ENCODE measurements around the gene CLEC4M. TPM values are rescaled to one million over a fixed set of nuclear protein-coding genes. Genes with fewer than 3 reads are reported as not detected.
A peak's percentile ranks its signal among the peaks of the same experiment; 100 is the strongest.
"Not testable (repeated sequence)": the region's sequence is repeated elsewhere in the genome, so short reads cannot be mapped to it uniquely, and the experiment has no call there.

The CLEC4M gene
- total and polyA plus RNA-seq, 5 experiments from 2014 or later: not detected

DNA sequence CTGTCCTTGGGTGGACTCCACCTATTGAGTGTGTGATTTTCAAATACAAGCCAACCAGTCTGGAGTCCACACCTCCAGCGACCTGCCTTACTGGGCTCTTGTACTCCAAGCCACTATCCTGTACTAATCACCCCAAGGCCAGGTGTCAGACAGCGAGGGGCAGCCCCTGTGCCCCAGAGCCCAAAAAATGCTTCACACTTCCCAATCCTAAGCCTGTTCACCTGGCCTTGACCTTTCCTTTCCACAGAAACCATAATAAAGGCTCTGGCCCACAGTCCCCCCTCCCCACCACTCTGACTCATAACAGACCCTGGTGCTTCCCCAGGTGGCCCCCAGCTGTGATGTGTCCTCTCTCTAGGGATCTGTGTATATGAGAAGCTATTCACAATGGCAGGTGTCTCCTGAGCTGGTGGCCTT lies 19.6 kb upstream of the CLEC4M start:
- POLR2A ChIA-PET: interaction anchor here (1.2 kb wide), 1 partner anchor 57 kb away, joined by 3 read pairs; no protein-coding TSS in a partner anchor
- H3K9me3 Mint-ChIP-seq: peaks cover 0 to 5% (median 0%) of the 10 kb centered on the region in 9 donors
- H3K36me3 Mint-ChIP-seq: no peaks in the 10 kb centered on the region
- H3K27ac Mint-ChIP-seq: peak overlapping the region in 1 of 10 donors; percentile 65
- H3K4me1 Mint-ChIP-seq: peaks cover 0 to 27% (median 8%) of the 10 kb centered on the region in 4 donors
- DNase-seq: no peak
- peak in 1 of 2 donors; percentile 11 for ATAC-seq
- H3K27me3 Mint-ChIP-seq: peaks cover 0 to 13% (median 3%) of the 10 kb centered on the region in 5 donors
- peak overlapping the region in 1 of 10 donors; percentile 51 for H3K4me3 Mint-ChIP-seq

DNA sequence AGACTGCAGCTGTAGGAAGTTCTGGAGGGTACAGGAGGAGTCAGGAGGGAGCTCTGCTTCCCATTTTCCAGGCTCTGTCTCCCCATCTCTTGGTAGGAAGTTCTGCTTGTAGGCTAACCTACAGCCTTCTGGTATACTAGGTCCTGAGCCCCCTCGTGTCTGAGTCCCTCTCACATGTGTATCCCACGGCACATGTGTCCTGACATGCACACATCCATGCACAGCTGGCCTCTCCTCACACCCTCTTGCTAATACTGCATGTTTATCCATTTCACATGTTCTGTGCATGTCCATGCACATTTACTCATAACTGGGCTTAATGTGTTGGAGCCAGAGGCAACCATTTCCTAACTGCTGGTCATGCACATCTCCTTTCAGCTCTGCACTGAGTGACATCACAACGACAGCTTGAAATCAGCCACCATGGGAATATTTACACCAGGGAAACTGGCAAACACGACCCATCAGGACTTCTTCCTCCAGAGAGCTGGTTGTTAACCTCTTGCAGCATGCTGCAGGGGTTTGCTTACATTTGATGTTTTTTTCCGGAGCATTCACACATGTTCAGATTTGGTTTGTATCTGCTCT lies 18.8 kb upstream of the CLEC4M start:
- Mint-ChIP-seq H3K27me3 (peaks cover 0 to 13% (median 3%) of the 10 kb centered on the region in 5 donors), H3K27ac (peak overlapping the region in 2 of 10 donors; percentile 45 to 62), H3K4me1 (peaks cover 0 to 30% (median 6%) of the 10 kb centered on the region in 4 donors), H3K36me3 (no peaks in the 10 kb centered on the region), H3K4me3 (no peak overlapping the region), H3K9me3 (peaks cover 0 to 5% (median 0%) of the 10 kb centered on the region in 9 donors)
- ATAC-seq (no peak), DNase-seq (no peak)
- POLR2A ChIA-PET: interaction anchor here (1.2 kb wide), 1 partner anchor 58 kb away, joined by 3 read pairs; no protein-coding TSS in a partner anchor

DNA sequence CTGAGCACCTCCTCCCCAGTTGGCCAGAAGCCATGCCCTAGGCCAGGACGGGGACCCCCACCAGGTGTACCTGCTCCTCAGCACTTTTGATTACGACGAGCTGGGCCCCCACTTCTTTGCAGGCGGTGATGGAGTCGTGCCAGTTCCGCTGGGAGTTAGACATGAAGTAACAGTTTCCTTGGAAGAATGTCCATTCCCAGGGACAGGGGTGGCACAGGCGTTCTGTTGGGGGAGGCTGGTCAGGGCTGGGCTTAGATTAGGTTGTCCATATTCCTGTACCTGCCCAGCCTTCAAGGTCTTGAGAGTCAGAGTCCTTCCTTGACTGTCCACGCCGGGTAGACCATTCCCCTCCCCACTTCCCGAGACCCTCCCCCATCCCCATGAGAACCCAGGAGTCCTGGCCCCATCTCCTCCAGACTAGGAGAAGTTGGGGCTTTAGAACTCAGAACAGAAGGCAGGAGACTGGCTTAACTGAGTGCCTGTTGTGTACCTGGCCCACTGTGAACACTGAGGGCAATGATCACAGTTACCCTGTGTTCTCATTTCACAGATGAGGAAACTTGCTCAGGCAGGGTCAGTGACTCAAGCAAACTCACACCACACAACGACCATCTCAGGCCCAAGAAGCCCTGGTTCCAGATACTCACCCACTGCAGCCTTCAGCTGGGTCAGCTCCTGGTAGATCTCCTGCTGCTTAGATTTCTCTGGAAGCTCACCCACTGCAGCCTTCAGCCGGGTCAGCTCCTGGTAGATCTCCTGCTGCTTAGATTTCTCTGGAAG lies 18.0 kb upstream of the CLEC4M start:
- peaks cover 0 to 30% (median 6%) of the 10 kb centered on the region in 4 donors for H3K4me1 Mint-ChIP-seq
- ATAC-seq: no peak
- H3K9me3 Mint-ChIP-seq: peaks cover 0 to 5% (median 0%) of the 10 kb centered on the region in 9 donors
- POLR2A ChIA-PET: interaction anchor here (0.5 to 1.2 kb wide), 3 partner anchors 14 to 69 kb away, joined by 3 to 4 read pairs (median 3); no protein-coding TSS in a partner anchor
- H3K27me3 Mint-ChIP-seq: peaks cover 0 to 14% (median 3%) of the 10 kb centered on the region in 5 donors
- H3K27ac Mint-ChIP-seq: peak overlapping the region in 2 of 10 donors; percentile 19 to 62
- H3K4me3 Mint-ChIP-seq: no peak overlapping the region
- no peak for DNase-seq
- no peaks in the 10 kb centered on the region for H3K36me3 Mint-ChIP-seq

DNA sequence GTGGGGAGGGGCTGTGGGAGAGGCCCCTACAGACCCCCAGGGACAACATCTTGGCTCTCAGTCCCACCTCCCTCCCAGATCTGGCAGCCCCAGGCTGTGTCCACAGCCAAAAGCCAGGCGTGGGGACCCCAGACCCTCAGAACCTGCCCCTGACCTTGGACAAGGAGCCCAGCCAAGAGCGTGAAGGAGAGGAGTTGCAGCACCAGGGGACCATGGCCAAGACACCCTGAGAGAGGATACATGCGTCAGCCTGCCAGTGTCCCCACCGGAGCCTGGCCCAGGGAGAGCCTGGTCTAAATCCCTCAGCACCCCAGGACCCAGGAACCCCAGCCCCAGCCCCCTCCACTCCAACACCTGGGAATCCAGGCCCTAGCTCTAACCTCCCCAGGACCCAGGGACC lies 16.7 kb upstream of the CLEC4M start:
- H3K9me3 Mint-ChIP-seq, H3K4me3 Mint-ChIP-seq, H3K36me3 Mint-ChIP-seq, H3K27ac Mint-ChIP-seq, POLR2A ChIA-PET, ATAC-seq, DNase-seq: not testable (repeated sequence)
- Mint-ChIP-seq H3K27me3 (peaks cover 0 to 14% (median 2%) of the 10 kb centered on the region in 5 donors), H3K4me1 (peaks cover 8 to 40% (median 17%) of the 10 kb centered on the region in 4 donors)

DNA sequence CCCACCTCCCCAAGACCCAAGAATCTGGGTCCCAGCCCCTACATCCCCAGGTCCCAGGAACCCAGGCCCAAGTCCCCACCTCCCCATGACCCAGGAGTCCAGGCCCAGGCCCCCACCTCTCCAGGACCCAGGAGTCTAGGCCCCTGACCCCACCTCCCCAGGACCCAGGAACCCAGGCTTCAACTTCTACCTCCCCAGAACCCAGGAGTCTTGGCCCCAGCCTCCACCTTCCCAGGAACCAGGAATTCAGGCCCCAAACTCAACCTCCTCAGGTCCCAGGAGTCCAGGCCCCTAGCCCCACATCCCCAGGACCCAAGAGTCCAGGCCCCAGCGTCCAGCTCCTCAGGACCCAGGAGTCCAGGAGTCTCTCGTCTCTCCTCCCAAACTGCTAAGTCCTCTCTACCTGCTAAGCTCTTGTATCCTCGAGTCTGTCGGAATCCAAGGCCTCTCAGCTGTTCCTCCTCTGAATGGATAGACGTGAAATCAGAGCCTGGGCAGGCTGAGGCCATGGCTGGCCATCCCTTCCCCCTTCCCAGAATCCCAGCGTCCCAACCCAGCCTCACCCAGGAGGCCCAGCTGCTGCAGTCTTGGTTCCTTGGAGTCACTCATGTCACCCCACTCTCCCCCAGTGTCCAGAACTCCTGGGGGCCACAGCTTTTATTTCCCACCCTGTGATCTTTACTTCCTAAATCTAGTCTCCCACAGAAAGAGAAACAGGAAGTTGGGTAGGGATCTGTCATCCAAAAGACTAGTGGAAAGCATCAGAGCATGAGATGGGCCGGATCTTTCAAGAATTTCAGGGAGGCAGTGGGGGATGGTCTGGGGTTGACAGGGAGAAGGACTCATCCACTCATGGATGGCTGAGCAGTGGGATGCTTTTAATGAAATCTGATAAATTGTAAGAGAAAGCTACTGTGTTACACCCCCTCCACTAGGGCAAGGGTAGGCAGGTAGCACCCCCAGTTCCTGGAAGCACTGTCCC lies 15.8 kb upstream of the CLEC4M start, which contains the start of gene CD209:
TSS of gene CD209 (minus strand) at position 632 of the 982 bp plus-strand sequence. CDS start at position 609, 23 bp downstream.
- Mint-ChIP-seq H3K4me1 (peaks cover 9 to 43% (median 19%) of the 10 kb centered on the region in 4 donors), H3K9me3 (peaks cover 0 to 11% (median 0%) of the 10 kb centered on the region in 9 donors), H3K36me3 (no peaks in the 10 kb centered on the region), H3K27ac (peak within 1 kb of the TSS in 3 of 10 donors; percentile 38 to 82 (median 53)), H3K4me3 (no peak within 1 kb of the TSS), H3K27me3 (peaks cover 0 to 12% (median 2%) of the 10 kb centered on the region in 5 donors)
- ATAC-seq: no peak
- DNase-seq: no peak
- POLR2A ChIA-PET: no interaction called here

DNA sequence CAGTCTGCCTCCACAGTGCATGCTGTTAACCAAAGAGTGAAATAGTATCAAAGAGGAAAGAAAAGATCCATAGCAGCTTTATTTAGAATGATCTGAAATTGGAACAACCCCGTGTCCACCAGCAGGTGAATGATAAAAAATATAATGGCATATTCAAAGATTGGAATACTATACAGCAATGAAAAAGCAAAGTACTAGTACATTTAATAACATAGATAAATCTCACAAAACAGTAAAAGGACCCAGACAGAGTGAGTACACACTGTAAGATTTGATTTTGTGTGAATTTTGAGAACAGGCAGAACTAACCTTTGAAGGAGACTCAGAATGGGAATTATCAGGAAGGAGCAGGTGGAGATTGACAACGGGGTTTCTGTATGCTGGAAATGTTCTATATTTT lies 14.9 kb upstream of the CLEC4M start:
- H3K4me3 Mint-ChIP-seq: no peak overlapping the region
- H3K4me1 Mint-ChIP-seq: peaks cover 9 to 41% (median 19%) of the 10 kb centered on the region in 4 donors
- H3K36me3 Mint-ChIP-seq: no peaks in the 10 kb centered on the region
- ATAC-seq (no peak), DNase-seq (no peak)
- H3K27ac Mint-ChIP-seq: no peak overlapping the region
- H3K27me3 Mint-ChIP-seq: peaks cover 0 to 10% (median 2%) of the 10 kb centered on the region in 5 donors
- H3K9me3 Mint-ChIP-seq: peaks cover 0 to 11% (median 0%) of the 10 kb centered on the region in 9 donors
- POLR2A ChIA-PET: interaction anchor here (0.5 kb wide), 1 partner anchor 22 kb away, joined by 4 read pairs; no protein-coding TSS in a partner anchor

DNA sequence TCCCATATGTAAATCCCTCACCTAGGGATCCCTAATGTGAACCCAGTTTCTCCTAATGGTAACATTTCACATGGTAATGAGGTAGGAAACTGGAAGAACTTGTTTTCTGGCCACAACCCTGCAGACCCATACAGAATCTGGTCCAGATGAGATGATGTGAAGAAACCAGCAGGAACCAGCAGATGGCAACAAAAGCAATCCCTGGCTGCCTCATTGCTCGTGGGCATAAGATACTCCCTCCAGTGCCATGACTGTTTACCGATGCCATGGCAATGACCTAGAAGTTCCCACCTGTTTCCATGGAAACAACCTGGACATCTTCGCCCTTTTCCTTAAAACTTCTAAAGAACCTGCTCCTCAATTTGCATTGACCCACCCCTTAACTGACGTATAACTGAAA lies 14.3 kb upstream of the CLEC4M start:
- H3K4me3 Mint-ChIP-seq: no peak overlapping the region
- peaks cover 9 to 39% (median 20%) of the 10 kb centered on the region in 4 donors for H3K4me1 Mint-ChIP-seq
- no peak for ATAC-seq

DNA sequence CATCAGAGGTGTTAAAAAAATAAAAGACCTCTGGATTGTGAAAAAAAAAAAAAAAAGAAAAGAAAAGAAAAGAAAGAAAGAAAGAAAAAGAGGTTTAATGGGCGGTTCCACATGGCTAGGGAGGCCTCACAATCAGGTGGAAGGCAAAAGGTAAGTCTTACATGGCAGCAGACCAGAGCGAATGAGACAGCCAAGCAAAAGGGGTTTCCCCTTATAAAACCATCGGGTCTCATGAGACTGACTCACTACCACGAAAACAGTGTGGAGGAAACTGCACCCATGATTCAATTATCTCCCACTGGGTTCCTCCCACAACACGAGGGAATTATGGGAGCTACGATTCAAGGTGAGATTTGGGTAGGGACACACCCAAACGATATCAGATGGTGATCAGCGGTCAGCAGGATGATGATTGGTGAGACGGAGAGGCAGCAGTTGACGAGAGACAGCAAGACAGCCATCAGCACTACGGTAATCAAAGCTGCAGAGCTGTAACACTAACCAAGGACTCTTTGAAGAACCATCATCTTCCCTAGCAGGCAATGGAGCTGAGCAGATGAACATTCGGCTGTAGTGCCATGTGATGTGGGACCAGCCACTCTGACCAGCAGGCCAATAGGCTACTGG lies 11.8 kb upstream of the CLEC4M start:
- ATAC-seq (peak; percentile 65 to 92), DNase-seq (peak in 3 of 10 donors; percentile 14 to 71 (median 43))
- Mint-ChIP-seq H3K9me3 (peaks cover 0 to 20% (median 13%) of the 10 kb centered on the region in 9 donors), H3K36me3 (peaks cover 0 to 5% (median 4%) of the 10 kb centered on the region in 3 donors), H3K27ac (peak overlapping the region in 5 of 10 donors; percentile 5 to 85 (median 72)), H3K4me1 (peaks cover 7 to 28% (median 20%) of the 10 kb centered on the region in 4 donors), H3K4me3 (peak overlapping the region in 3 of 10 donors; percentile 13 to 24 (median 21)), H3K27me3 (peaks cover 0 to 10% (median 2%) of the 10 kb centered on the region in 5 donors)
- POLR2A ChIA-PET: interaction anchor here (0.5 kb wide), 1 partner anchor 27 kb away, joined by 4 read pairs; no protein-coding TSS in a partner anchor

More for the DNA sequence above, 14.3 kb upstream of the CLEC4M start:
- H3K36me3 Mint-ChIP-seq: no peaks in the 10 kb centered on the region
- no peak for DNase-seq
- POLR2A ChIA-PET: interaction anchor here (0.7 kb wide), 1 partner anchor 9 kb away, joined by 3 read pairs; no protein-coding TSS in a partner anchor
- H3K9me3 Mint-ChIP-seq: peaks cover 0 to 11% (median 0%) of the 10 kb centered on the region in 9 donors
- H3K27me3 Mint-ChIP-seq: peaks cover 0 to 10% (median 2%) of the 10 kb centered on the region in 5 donors
- H3K27ac Mint-ChIP-seq: no peak overlapping the region

DNA sequence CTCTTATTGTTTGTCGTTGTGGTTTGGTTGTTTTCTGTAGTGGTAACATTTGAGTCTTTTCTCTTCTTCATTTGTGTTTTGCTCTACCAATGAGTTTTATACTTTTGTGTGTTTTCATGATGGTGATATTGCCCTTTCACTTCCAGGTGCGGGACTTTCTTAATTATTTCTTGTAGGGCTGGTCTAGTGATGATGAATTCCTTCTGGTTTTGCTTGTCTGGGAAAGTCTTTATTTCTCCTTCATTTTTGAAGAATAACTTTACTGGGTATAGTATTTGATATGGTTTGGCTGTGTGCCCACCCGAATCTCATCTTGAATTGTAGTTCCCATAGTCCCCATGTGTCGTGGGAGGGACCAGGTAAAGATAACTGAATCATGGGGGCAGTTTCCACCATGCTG lies 6.8 kb upstream of the CLEC4M start:
- DNase-seq (no peak), ATAC-seq (no peak)
- Mint-ChIP-seq H3K36me3 (peaks cover 3 to 30% (median 26%) of the 10 kb centered on the region in 3 donors), H3K27ac (no peak overlapping the region), H3K4me3 (no peak overlapping the region), H3K4me1 (peaks cover 1 to 10% (median 4%) of the 10 kb centered on the region in 4 donors), H3K9me3 (peaks cover 9 to 49% (median 35%) of the 10 kb centered on the region in 9 donors), H3K27me3 (no peaks in the 10 kb centered on the region)
- POLR2A ChIA-PET: no interaction called here

DNA sequence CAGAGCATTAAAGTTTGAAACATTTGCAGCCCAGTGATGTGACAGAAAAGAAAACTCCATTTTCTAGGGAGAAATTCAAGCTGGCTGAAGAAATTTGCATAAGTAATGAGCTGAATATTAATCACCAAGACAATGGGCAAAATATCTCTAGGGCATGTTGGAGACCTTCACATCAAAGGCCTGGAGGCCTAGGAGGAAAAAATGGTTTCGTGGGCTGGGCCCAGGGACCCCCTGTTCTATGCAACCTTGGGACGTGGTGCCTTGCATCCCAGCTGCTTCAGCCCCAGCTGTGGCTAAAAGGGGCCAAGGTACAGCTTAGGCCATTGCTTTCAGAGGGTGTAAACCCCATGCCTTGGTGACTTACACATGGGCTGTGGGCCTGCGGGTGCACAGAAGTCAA lies 5.7 kb upstream of the CLEC4M start:
- peaks cover 9 to 49% (median 35%) of the 10 kb centered on the region in 9 donors for H3K9me3 Mint-ChIP-seq
- POLR2A ChIA-PET: no interaction called here

DNA sequence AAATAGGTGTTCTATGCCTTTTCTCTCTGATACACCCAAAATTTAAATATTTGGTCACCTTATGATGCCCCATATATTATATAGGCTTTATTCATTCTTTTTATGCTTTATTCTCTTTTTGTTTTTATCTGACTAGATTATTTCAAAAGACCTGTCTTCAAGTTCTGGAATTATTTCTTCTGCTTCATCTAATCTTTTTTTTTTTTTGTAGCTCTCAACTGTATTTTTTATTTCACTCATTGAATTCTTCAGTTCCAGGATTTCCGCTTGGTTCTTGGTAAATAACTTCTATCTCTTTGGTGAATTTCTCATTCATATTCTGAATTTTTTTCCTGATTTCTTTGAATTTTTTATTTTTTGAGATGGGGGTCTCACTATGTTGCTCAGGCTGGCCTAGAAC lies 3.9 kb upstream of the CLEC4M start:
- no peak overlapping the region for H3K27ac Mint-ChIP-seq
- DNase-seq: no peak

More for the DNA sequence above, 5.7 kb upstream of the CLEC4M start:
- ATAC-seq (no peak), DNase-seq (no peak)
- Mint-ChIP-seq H3K4me3 (no peak overlapping the region), H3K4me1 (peaks cover under 1 to 5% (median 2%) of the 10 kb centered on the region in 4 donors), H3K36me3 (peaks cover 3 to 30% (median 26%) of the 10 kb centered on the region in 3 donors), H3K27ac (no peak overlapping the region), H3K27me3 (no peaks in the 10 kb centered on the region)

More for the DNA sequence above, 3.9 kb upstream of the CLEC4M start:
- ATAC-seq: no peak
- H3K27me3 Mint-ChIP-seq: no peaks in the 10 kb centered on the region
- peaks cover 9 to 48% (median 35%) of the 10 kb centered on the region in 9 donors for H3K9me3 Mint-ChIP-seq
- POLR2A ChIA-PET: no interaction called here
- no peak overlapping the region for H3K4me3 Mint-ChIP-seq
- peaks cover 3 to 30% (median 26%) of the 10 kb centered on the region in 3 donors for H3K36me3 Mint-ChIP-seq
- peaks cover 4 to 13% (median 7%) of the 10 kb centered on the region in 4 donors for H3K4me1 Mint-ChIP-seq
